H1 (cell line): ENCODE measurements around the gene PTPRO. TPM values are rescaled to one million over a fixed set of nuclear protein-coding genes. Genes with fewer than 3 reads are reported as not detected.

Experiments used
- RNF2 ChIP-seq: fragments of 200-900, 300-1000 bp; sonication (generic); IDR thresholded peaks from 2 replicates; pipeline ENCODE4 v1.7.1; 2016; ENCODE audit warnings: borderline replicate concordance, low read depth, mild to moderate bottlenecking, antibody characterized with exemption, low read length; ENCODE audit not compliant: poor library complexity, severe bottlenecking; ENCODE audit errors: missing control alignments
- TAF1 ChIP-seq: IDR thresholded peaks from 2 replicates; pipeline ENCODE4 v1.6.1; 2011; ENCODE audit warnings: mild to moderate bottlenecking, low read depth, low read length
- polyA plus RNA-seq, 7 experiments: library from polyadenylated mRNA; depleted of rRNA in 3 of 7; stranded (reverse) in 5 of 7; unstranded in 2 of 7; fragments of >200 nt in 5 of 7; fragments of 200-250 nt in 2 of 7; gene quantifications; 1 replicate in 5 of 7; 2 replicates in 1 of 7; 4 replicates in 1 of 7; pipeline versions ENCODE4 v1.2.1 to v1.2.3, GENCODE V29; 2011 to 2013; ENCODE audit warnings: missing spikeins in 2 of 7, mixed read lengths in 2 of 7
- total RNA-seq: library from RNA; stranded (reverse); fragmentation: NEBNext Ultra II Directional; extraction: Animal tissue kit (Norgen Biotek cat#: 25700); gene quantifications from 2 replicates; pipeline ENCODE4 v1.2.1, GENCODE V29; 2021

The PTPRO gene
- total and polyA plus RNA-seq, 2 of the 8 experiments (the other 6 are each of a cell fraction or from before 2014, with no cell fraction given), result 0.73 to 1.7 TPM

GRCh38 chr12:15597125-15597830 is 275.0 kb downstream of the PTPRO start (continued):
- TF ChIP-seq TAF1 (no peak), RNF2 (no peak)
- TF ChIP-seq, all 59 proteins: peak for 0
